Left colon (tissue), 2 donors: ENCODE measurements around the gene ATP5PF. TPM values are rescaled to one million over a fixed set of nuclear protein-coding genes. Genes with fewer than 3 reads are reported as not detected.
"Not testable (repeated sequence)": the region's sequence is repeated elsewhere in the genome, so short reads cannot be mapped to it uniquely, and the experiment has no call there.

Experiments used
- ATAC-seq: fragments of 200-7000 bp; cut with Tn5 transposase; one replicate; pipeline ENCODE4 v1.9.1; 2020; ENCODE audit warnings: mild to moderate bottlenecking, moderate library complexity
- DNase-seq, 2 donors: peaks; one replicate each; pipeline ENCODE4 v3.0.0-alpha.2; 2020
- intact Hi-C, 2 donors: fragments of 100-400 bp; cut with DNase I in 1 of 2; cut with micrococcal nuclease in 1 of 2; formaldehyde crosslinking; loops; one replicate each; pipeline versions ENCODE4 v1.11.2 to v1.14.0; 2022; cut with DNase I, micrococcal nuclease
- long read RNA-seq: library from polyadenylated mRNA; unstranded; transcript quantifications from one replicate; pipeline ENCODE4 v2.0.0, GENCODE V29; 2021
- total RNA-seq, 2 donors: library from RNA; stranded (reverse); fragmentation: NEBNext Ultra II Directional; extraction: Animal tissue kit (Norgen Biotek cat#: 25700); gene quantifications; one replicate each; pipeline ENCODE4 v1.2.1, GENCODE V29; 2021
- donor health status: DM: no; HTN: no; CAD: no.
- donor health status: DM: yes; HTN: yes; CAD: no.

ATP5PF gene
- 100 to 1,000 TPM; 200 to 219 TPM for total RNA-seq
- long read RNA-seq, transcript ATP5PF-201 (4 exons, 614 nt), result major isoform, 191 of 204 reads
- long read RNA-seq, partial matches to known transcripts, result 2 of 204 reads
- long read RNA-seq, other reads (novel, unspliced or antisense), result 0 of 204 reads

- intact Hi-C loops, result loop anchor here in 1 of 2 donors (10.0 kb wide), 1 partner anchor 430 kb away; no protein-coding TSS in a partner anchor
- DNase-seq (peak; percentile 98), ATAC-seq (peak; percentile 89)
Observed at GRCh38 chr21:25734904-25735645, at the start of gene ATP5PF, which contains the start of gene GABPA. TSS of gene ATP5PF (minus strand) at chr21:25734904. CDS start at chr21:25729794, 5,110 bp downstream. TSS of gene GABPA (plus strand) at chr21:25734972. CDS start at chr21:25741599, 6,627 bp downstream.

- DNase-seq, ATAC-seq, intact Hi-C loops: not testable (repeated sequence)
Observed at GRCh38 chr21:25778126-25778875, 43.6 kb upstream of the ATP5PF start.

- intact Hi-C loops, result no loop called here
- DNase-seq, result no peak
- ATAC-seq, result no peak
Observed at GRCh38 chr21:25776440-25776839, 41.7 kb upstream of the ATP5PF start.

GRCh38 chr21:25772686-25773085 is 38.0 kb upstream of the ATP5PF start:
- ATAC-seq (no peak), DNase-seq (no peak)
- intact Hi-C loops, result no loop called here

- DNase-seq, result no peak
- ATAC-seq, result no peak
- intact Hi-C loops, result no loop called here
Observed at GRCh38 chr21:25767921-25768320, 33.2 kb upstream of the ATP5PF start.

- DNase-seq (no peak), ATAC-seq (no peak)
- intact Hi-C loops, result no loop called here
Observed at GRCh38 chr21:25764065-25764464, 29.4 kb upstream of the ATP5PF start.

- ATAC-seq (no peak), DNase-seq (no peak)
- intact Hi-C loops, result no loop called here
Observed at GRCh38 chr21:25760677-25761076, 26.0 kb upstream of the ATP5PF start.

- DNase-seq (no peak), ATAC-seq (no peak)
- intact Hi-C loops, result no loop called here
Observed at GRCh38 chr21:25760061-25760460, 25.4 kb upstream of the ATP5PF start.

GRCh38 chr21:25759573-25759972 is 24.9 kb upstream of the ATP5PF start:
- intact Hi-C loops, result no loop called here
- ATAC-seq, result no peak
- DNase-seq, result no peak

GRCh38 chr21:25757531-25757930 is 22.8 kb upstream of the ATP5PF start:
- ATAC-seq, result no peak
- no peak for DNase-seq
- intact Hi-C loops, result no loop called here

- ATAC-seq (no peak), DNase-seq (no peak)
- intact Hi-C loops, result no loop called here
Observed at GRCh38 chr21:25756190-25756932, 21.7 kb upstream of the ATP5PF start.

GRCh38 chr21:25752416-25752815 is 17.7 kb upstream of the ATP5PF start:
- ATAC-seq, result no peak
- DNase-seq, result no peak
- intact Hi-C loops, result no loop called here

- intact Hi-C loops, result no loop called here
- ATAC-seq, result no peak
- DNase-seq, result no peak
Observed at GRCh38 chr21:25750085-25750484, 15.4 kb upstream of the ATP5PF start.

GRCh38 chr21:25744854-25745253 is 10.2 kb upstream of the ATP5PF start:
- ATAC-seq (no peak), DNase-seq (no peak)
- intact Hi-C loops, result no loop called here

GRCh38 chr21:25742900-25743299 is 8.2 kb upstream of the ATP5PF start:
- intact Hi-C loops, result no loop called here
- no peak for DNase-seq
- ATAC-seq, result peak; percentile 83

- intact Hi-C loops, result loop anchor here in 1 of 2 donors (10.0 kb wide), 1 partner anchor 427 kb away; no protein-coding TSS in a partner anchor
- ATAC-seq, result no peak
- DNase-seq, result no peak
Observed at GRCh38 chr21:25737421-25737820, 2.7 kb upstream of the ATP5PF start.

GRCh38 chr21:25735646-25736597 is 1.2 kb upstream of the ATP5PF start:
- intact Hi-C loops, result loop anchor here in 1 of 2 donors (10.0 kb wide), 1 partner anchor 429 kb away; no protein-coding TSS in a partner anchor
- DNase-seq, result peak; percentile 87 to 91
- ATAC-seq, result peak; percentile 55

- ATAC-seq (no peak), DNase-seq (no peak)
- intact Hi-C loops, result loop anchor here in 1 of 2 donors (10.0 kb wide), 1 partner anchor 430 kb away; no protein-coding TSS in a partner anchor
Observed at GRCh38 chr21:25734654-25734903, 125 bp downstream of the ATP5PF start.
